ENCODE data around the gene ESYT1. TPM values are rescaled to one million over a fixed set of nuclear protein-coding genes. Genes with fewer than 3 reads are reported as not detected.

Gene ESYT1
- total and polyA plus RNA-seq, 9 of the 15 experiments (the other 6 are each of a cell fraction or from before 2014, with no cell fraction given): 132 to 420 (median 164) TPM

DNA sequence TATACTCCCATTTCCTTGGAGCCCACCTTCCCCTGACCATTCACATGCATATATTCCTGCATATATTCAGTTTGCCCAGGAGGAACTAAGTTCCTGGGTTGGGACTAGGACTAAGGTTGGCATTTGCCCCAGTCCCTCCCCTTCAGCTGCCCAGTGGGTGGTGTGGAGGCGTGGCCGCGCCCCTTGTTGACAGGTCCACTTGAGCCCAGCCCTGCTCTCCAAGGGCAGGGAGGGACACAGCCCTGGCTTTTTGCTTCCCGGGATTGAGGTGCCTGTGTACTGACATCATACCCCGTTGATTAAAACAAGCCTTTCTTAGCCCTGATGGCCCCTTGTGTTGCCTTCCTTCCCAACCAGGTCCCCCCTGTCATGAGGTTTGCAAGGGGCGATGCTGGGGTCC, 40.8 kb upstream of the ESYT1 start (continued):
- TF ChIP-seq, protein P1, sequence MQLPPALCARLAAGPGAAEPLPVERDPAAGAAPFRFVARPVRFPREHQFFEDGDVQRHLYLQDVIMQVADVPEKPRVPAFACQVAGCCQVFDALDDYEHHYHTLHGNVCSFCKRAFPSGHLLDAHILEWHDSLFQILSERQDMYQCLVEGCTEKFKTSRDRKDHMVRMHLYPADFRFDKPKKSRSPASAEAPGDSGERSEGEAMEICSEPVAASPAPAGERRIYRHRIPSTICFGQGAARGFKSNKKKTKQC (CRISPR knock-in tag; IDR thresholded peaks at IDR 0.05): no peak
- no peak for TF ChIP-seq HNRNPK (IDR thresholded peaks at IDR 0.05; ENCODE audit: low read depth, low read length, poor library complexity, severe bottlenecking)
- TF ChIP-seq ZNF212 (CRISPR knock-in tag; IDR thresholded peaks at IDR 0.05): no peak
- TF ChIP-seq TGIF2 (CRISPR knock-in tag; IDR thresholded peaks at IDR 0.05): no peak
- TF ChIP-seq, protein P2, sequence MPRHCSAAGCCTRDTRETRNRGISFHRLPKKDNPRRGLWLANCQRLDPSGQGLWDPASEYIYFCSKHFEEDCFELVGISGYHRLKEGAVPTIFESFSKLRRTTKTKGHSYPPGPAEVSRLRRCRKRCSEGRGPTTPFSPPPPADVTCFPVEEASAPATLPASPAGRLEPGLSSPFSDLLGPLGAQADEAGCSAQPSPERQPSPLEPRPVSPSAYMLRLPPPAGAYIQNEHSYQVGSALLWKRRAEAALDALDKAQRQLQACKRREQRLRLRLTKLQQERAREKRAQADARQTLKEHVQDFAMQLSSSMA (CRISPR knock-in tag; IDR thresholded peaks at IDR 0.05): no peak
- TF ChIP-seq, protein P3, sequence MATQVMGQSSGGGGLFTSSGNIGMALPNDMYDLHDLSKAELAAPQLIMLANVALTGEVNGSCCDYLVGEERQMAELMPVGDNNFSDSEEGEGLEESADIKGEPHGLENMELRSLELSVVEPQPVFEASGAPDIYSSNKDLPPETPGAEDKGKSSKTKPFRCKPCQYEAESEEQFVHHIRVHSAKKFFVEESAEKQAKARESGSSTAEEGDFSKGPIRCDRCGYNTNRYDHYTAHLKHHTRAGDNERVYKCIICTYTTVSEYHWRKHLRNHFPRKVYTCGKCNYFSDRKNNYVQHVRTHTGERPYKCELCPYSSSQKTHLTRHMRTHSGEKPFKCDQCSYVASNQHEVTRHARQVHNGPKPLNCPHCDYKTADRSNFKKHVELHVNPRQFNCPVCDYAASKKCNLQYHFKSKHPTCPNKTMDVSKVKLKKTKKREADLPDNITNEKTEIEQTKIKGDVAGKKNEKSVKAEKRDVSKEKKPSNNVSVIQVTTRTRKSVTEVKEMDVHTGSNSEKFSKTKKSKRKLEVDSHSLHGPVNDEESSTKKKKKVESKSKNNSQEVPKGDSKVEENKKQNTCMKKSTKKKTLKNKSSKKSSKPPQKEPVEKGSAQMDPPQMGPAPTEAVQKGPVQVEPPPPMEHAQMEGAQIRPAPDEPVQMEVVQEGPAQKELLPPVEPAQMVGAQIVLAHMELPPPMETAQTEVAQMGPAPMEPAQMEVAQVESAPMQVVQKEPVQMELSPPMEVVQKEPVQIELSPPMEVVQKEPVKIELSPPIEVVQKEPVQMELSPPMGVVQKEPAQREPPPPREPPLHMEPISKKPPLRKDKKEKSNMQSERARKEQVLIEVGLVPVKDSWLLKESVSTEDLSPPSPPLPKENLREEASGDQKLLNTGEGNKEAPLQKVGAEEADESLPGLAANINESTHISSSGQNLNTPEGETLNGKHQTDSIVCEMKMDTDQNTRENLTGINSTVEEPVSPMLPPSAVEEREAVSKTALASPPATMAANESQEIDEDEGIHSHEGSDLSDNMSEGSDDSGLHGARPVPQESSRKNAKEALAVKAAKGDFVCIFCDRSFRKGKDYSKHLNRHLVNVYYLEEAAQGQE (IDR thresholded peaks at IDR 0.05; ENCODE audit: borderline replicate concordance): no peak
- TF ChIP-seq, protein P3 (CRISPR knock-in tag; IDR thresholded peaks at IDR 0.05; ENCODE audit: low read depth): no peak
- TF ChIP-seq, protein P4, sequence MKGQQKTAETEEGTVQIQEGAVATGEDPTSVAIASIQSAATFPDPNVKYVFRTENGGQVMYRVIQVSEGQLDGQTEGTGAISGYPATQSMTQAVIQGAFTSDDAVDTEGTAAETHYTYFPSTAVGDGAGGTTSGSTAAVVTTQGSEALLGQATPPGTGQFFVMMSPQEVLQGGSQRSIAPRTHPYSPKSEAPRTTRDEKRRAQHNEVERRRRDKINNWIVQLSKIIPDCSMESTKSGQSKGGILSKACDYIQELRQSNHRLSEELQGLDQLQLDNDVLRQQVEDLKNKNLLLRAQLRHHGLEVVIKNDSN (CRISPR knock-in tag; IDR thresholded peaks at IDR 0.05): no peak
- no peak for TF ChIP-seq HMGN3 (IDR thresholded peaks at IDR 0.05; ENCODE audit: borderline replicate concordance, extremely low read depth, insufficient read length, low read depth, low read length)
- no peak for TF ChIP-seq KLF13 (tag; IDR thresholded peaks at IDR 0.05; ENCODE audit: borderline replicate concordance, low read depth)
- no peak for TF ChIP-seq BDP1 (IDR thresholded peaks at IDR 0.05; ENCODE audit: insufficient read depth, insufficient read length)
- TF ChIP-seq, protein P5, sequence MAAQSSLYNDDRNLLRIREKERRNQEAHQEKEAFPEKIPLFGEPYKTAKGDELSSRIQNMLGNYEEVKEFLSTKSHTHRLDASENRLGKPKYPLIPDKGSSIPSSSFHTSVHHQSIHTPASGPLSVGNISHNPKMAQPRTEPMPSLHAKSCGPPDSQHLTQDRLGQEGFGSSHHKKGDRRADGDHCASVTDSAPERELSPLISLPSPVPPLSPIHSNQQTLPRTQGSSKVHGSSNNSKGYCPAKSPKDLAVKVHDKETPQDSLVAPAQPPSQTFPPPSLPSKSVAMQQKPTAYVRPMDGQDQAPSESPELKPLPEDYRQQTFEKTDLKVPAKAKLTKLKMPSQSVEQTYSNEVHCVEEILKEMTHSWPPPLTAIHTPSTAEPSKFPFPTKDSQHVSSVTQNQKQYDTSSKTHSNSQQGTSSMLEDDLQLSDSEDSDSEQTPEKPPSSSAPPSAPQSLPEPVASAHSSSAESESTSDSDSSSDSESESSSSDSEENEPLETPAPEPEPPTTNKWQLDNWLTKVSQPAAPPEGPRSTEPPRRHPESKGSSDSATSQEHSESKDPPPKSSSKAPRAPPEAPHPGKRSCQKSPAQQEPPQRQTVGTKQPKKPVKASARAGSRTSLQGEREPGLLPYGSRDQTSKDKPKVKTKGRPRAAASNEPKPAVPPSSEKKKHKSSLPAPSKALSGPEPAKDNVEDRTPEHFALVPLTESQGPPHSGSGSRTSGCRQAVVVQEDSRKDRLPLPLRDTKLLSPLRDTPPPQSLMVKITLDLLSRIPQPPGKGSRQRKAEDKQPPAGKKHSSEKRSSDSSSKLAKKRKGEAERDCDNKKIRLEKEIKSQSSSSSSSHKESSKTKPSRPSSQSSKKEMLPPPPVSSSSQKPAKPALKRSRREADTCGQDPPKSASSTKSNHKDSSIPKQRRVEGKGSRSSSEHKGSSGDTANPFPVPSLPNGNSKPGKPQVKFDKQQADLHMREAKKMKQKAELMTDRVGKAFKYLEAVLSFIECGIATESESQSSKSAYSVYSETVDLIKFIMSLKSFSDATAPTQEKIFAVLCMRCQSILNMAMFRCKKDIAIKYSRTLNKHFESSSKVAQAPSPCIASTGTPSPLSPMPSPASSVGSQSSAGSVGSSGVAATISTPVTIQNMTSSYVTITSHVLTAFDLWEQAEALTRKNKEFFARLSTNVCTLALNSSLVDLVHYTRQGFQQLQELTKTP (IDR thresholded peaks at IDR 0.05; ENCODE audit: low read depth in 1 of 2, partially characterized antibody in 2 of 2): no peak

Measured in K562 (cell line).